ENCODE data around the gene MEF2D. TPM values are rescaled to one million over a fixed set of nuclear protein-coding genes. Genes with fewer than 3 reads are reported as not detected.

The MEF2D gene
- polyA plus RNA-seq (2013, experiment 1 of 2): 29.5 TPM
- 23.9 TPM for polyA plus RNA-seq (2013, experiment 2 of 2)

- H3K27ac ChIP-seq (ENCODE audit: low read depth, low read length, severe bottlenecking): peak within 1 kb of the TSS; percentile 99
- no peaks in the 10 kb centered on the region for H3K9me3 ChIP-seq (ENCODE audit: control insufficient read depth, low read length)
- peaks cover 63% of the 10 kb centered on the region for H3K4me1 ChIP-seq (ENCODE audit: control insufficient read depth, insufficient read depth, low read length, poor library complexity, severe bottlenecking)
Observed at GRCh38 chr1:156500543-156500792, at the start of gene MEF2D. MEF2D (minus strand) TSS chr1:156500775; CDS start chr1:156483292, 17,483 bp downstream.

GRCh38 chr1:156550346-156550745 lies 49.8 kb upstream of the MEF2D start:
- Histone ChIP-seq H3K36me3 (ENCODE audit: control insufficient read depth, insufficient read depth, low read length) (peaks cover 87% of the 10 kb centered on the region), H3K4me3 (ENCODE audit: extremely low read depth, insufficient read depth, low read length, poor library complexity, severe bottlenecking) (no peak overlapping the region)
- 79 to 91% methylated on average over 4 of the region's 5 CpGs for WGBS, 2 experiments (ENCODE audit: insufficient coverage in 2 of 2)

More at GRCh38 chr1:156500543-156500792, at the start of gene MEF2D:
- Histone ChIP-seq H3K4me3 (ENCODE audit: extremely low read depth, insufficient read depth, low read length, poor library complexity, severe bottlenecking) (peak within 1 kb of the TSS; percentile 97), H3K36me3 (ENCODE audit: control insufficient read depth, insufficient read depth, low read length) (peaks cover 13% of the 10 kb centered on the region)
- 0% methylated on average over 17 to 19 of the region's 27 CpGs for WGBS, 2 experiments (ENCODE audit: insufficient coverage in 2 of 2)

GRCh38 chr1:156549831-156550230 lies 49.3 kb upstream of the MEF2D start:
- H3K36me3 ChIP-seq (ENCODE audit: control insufficient read depth, insufficient read depth, low read length): peaks cover 87% of the 10 kb centered on the region
- no peaks in the 10 kb centered on the region for H3K4me1 ChIP-seq (ENCODE audit: control insufficient read depth, insufficient read depth, low read length, poor library complexity, severe bottlenecking)
- H3K9me3 ChIP-seq (ENCODE audit: control insufficient read depth, low read length): no peaks in the 10 kb centered on the region
- 100% methylated on average over 1 of the region's 1 CpG; no CpG with 5 or more reads in 1 of the 2 experiments for WGBS, 2 experiments (ENCODE audit: insufficient coverage in 2 of 2)
- H3K27ac ChIP-seq (ENCODE audit: low read depth, low read length, severe bottlenecking): no peak overlapping the region
- no peak overlapping the region for H3K4me3 ChIP-seq (ENCODE audit: extremely low read depth, insufficient read depth, low read length, poor library complexity, severe bottlenecking)

More at GRCh38 chr1:156550346-156550745, 49.8 kb upstream of the MEF2D start:
- H3K27ac ChIP-seq (ENCODE audit: low read depth, low read length, severe bottlenecking): no peak overlapping the region
- H3K9me3 ChIP-seq (ENCODE audit: control insufficient read depth, low read length): no peaks in the 10 kb centered on the region
- no peaks in the 10 kb centered on the region for H3K4me1 ChIP-seq (ENCODE audit: control insufficient read depth, insufficient read depth, low read length, poor library complexity, severe bottlenecking)

DNA sequence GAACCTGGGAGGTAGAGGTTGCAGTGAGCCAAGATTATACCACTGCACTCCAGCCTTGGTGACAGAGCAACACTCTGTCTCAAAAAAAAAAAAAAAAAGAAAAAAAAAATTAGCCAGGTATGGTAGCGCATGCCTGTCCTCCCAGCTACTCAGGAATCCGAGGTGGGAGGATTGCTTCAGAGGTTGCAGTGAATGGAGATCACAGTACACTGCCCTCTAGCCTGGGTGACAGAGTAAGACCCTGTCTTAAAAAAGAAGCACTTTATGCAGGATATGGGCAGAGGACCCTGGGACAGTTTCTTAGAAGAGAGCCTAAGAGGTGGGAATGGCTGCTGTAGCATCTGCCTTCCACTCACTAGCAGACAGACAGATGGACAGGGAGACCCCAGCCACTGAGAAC lies 48.8 kb upstream of the MEF2D start:
- Histone ChIP-seq H3K36me3 (ENCODE audit: control insufficient read depth, insufficient read depth, low read length) (peaks cover 86% of the 10 kb centered on the region), H3K4me1 (ENCODE audit: control insufficient read depth, insufficient read depth, low read length, poor library complexity, severe bottlenecking) (no peaks in the 10 kb centered on the region), H3K27ac (ENCODE audit: low read depth, low read length, severe bottlenecking) (no peak overlapping the region), H3K9me3 (ENCODE audit: control insufficient read depth, low read length) (no peaks in the 10 kb centered on the region), H3K4me3 (ENCODE audit: extremely low read depth, insufficient read depth, low read length, poor library complexity, severe bottlenecking) (no peak overlapping the region)
- WGBS, 2 experiments (ENCODE audit: insufficient coverage in 2 of 2): 77 to 95% methylated on average over 2 of the region's 2 CpGs

DNA sequence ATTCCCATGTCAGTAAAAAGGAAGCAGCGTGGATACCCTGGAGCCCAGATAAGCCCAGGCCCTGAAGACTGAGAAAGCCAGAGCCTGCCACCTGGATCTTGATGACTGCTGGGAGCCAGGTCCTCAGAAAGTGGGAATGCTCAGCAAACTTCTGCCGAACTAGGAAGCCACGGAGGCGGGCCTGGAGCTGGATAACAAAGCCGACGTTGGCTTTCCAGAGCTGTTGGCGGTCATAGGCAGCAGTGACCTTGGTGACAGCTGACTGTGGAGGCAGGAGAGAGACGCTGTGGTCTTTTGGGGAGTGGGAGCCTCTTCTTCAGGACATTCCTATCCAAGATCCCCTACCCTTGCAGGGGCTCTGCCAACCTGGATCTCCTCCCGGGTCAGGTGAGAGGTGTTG lies 47.4 kb upstream of the MEF2D start:
- no peaks in the 10 kb centered on the region for H3K9me3 ChIP-seq (ENCODE audit: control insufficient read depth, low read length)
- WGBS, 2 experiments (ENCODE audit: insufficient coverage in 2 of 2): 99 to 100% methylated on average over 4 to 9 of the region's 9 CpGs
- H3K27ac ChIP-seq (ENCODE audit: low read depth, low read length, severe bottlenecking): no peak overlapping the region
- H3K4me1 ChIP-seq (ENCODE audit: control insufficient read depth, insufficient read depth, low read length, poor library complexity, severe bottlenecking): no peaks in the 10 kb centered on the region
- no peak overlapping the region for H3K4me3 ChIP-seq (ENCODE audit: extremely low read depth, insufficient read depth, low read length, poor library complexity, severe bottlenecking)
- H3K36me3 ChIP-seq (ENCODE audit: control insufficient read depth, insufficient read depth, low read length): peaks cover 86% of the 10 kb centered on the region

DNA sequence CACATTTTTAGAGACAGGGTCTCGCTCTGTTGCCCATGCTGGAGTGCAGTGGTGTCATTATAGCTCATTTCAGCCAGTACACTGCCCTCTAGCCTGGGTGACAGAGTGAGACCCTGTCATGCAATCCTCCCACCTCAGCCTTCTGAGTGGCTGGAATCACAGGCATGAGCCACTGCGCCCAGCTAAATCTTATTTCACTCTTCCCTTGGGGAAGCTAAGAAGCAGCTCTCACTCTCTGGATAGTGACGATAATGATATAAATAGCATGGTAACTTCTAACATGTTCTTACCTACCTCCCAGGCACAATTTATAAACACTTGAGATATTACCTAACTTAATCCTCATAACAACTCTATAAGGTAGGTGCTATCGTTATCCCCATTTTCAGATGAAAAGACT lies 46.9 kb upstream of the MEF2D start:
- 96 to 100% methylated on average over 1 to 3 of the region's 4 CpGs for WGBS, 2 experiments (ENCODE audit: insufficient coverage in 2 of 2)
- H3K4me3 ChIP-seq (ENCODE audit: extremely low read depth, insufficient read depth, low read length, poor library complexity, severe bottlenecking): no peak overlapping the region
- H3K36me3 ChIP-seq (ENCODE audit: control insufficient read depth, insufficient read depth, low read length): peaks cover 89% of the 10 kb centered on the region
- no peak overlapping the region for H3K27ac ChIP-seq (ENCODE audit: low read depth, low read length, severe bottlenecking)
- no peaks in the 10 kb centered on the region for H3K9me3 ChIP-seq (ENCODE audit: control insufficient read depth, low read length)
- H3K4me1 ChIP-seq (ENCODE audit: control insufficient read depth, insufficient read depth, low read length, poor library complexity, severe bottlenecking): no peaks in the 10 kb centered on the region

- Histone ChIP-seq H3K27ac (ENCODE audit: low read depth, low read length, severe bottlenecking) (no peak overlapping the region), H3K4me1 (ENCODE audit: control insufficient read depth, insufficient read depth, low read length, poor library complexity, severe bottlenecking) (no peaks in the 10 kb centered on the region), H3K4me3 (ENCODE audit: extremely low read depth, insufficient read depth, low read length, poor library complexity, severe bottlenecking) (no peak overlapping the region), H3K36me3 (ENCODE audit: control insufficient read depth, insufficient read depth, low read length) (peaks cover 90% of the 10 kb centered on the region), H3K9me3 (ENCODE audit: control insufficient read depth, low read length) (no peaks in the 10 kb centered on the region)
- WGBS, 2 experiments (ENCODE audit: insufficient coverage in 2 of 2): 90 to 100% methylated on average over 2 of the region's 3 CpGs
Observed at GRCh38 chr1:156546267-156546666, 45.7 kb upstream of the MEF2D start.

DNA sequence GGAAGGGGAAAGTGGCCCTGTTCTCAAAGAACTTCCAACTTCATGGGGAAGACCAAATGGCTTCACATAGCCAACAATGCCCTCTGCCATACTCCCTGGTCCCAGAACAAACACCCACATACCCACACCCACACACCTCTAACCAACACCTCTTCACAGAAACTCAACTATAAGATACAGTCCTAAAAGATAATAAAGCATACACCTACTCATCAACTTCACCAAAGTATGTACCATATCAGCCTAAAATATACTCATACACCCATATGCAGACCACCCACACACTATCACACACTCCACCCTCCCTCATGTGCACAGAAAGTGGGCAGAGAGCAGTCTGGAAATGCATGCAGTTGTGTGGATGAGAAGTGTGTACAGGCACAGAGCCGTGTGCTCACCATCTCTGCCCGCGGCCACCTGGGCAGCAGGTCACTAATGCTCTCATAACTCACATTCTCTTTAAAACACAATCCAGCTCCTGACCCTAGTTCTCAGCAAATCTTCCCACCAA lies 44.1 kb upstream of the MEF2D start:
- Histone ChIP-seq H3K36me3 (ENCODE audit: control insufficient read depth, insufficient read depth, low read length) (peaks cover 90% of the 10 kb centered on the region), H3K9me3 (ENCODE audit: control insufficient read depth, low read length) (no peaks in the 10 kb centered on the region), H3K4me1 (ENCODE audit: control insufficient read depth, insufficient read depth, low read length, poor library complexity, severe bottlenecking) (no peaks in the 10 kb centered on the region), H3K4me3 (ENCODE audit: extremely low read depth, insufficient read depth, low read length, poor library complexity, severe bottlenecking) (no peak overlapping the region), H3K27ac (ENCODE audit: low read depth, low read length, severe bottlenecking) (no peak overlapping the region)
- WGBS, 2 experiments (ENCODE audit: insufficient coverage in 2 of 2): 92 to 93% methylated on average over 2 to 3 of the region's 3 CpGs

DNA sequence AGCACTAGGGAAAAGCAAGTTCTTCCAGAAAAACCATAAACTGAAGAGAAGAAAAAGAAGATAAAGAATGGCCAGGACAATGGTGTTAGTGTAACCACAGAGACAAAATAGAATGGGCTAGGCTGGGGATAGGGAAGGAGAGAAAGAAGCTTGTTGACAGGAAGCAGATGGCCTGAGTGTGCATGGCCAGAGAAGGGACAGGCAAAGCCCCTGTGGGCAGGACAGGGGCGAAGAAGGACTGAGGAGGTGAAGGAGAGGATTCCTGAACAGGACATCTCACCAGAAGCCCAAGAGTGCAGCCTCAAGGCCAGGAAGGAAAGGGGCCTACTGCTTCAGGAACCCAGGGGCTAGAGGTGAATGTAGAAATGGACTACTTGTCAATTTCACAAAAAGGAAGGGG lies 42.5 kb upstream of the MEF2D start:
- Histone ChIP-seq H3K4me3 (ENCODE audit: extremely low read depth, insufficient read depth, low read length, poor library complexity, severe bottlenecking) (no peak overlapping the region), H3K9me3 (ENCODE audit: control insufficient read depth, low read length) (no peaks in the 10 kb centered on the region), H3K27ac (ENCODE audit: low read depth, low read length, severe bottlenecking) (peak overlapping the region; percentile 53), H3K36me3 (ENCODE audit: control insufficient read depth, insufficient read depth, low read length) (peaks cover 94% of the 10 kb centered on the region), H3K4me1 (ENCODE audit: control insufficient read depth, insufficient read depth, low read length, poor library complexity, severe bottlenecking) (no peaks in the 10 kb centered on the region)
- 88 to 100% methylated on average over 1 of the region's 1 CpG for WGBS, 2 experiments (ENCODE audit: insufficient coverage in 2 of 2)

DNA sequence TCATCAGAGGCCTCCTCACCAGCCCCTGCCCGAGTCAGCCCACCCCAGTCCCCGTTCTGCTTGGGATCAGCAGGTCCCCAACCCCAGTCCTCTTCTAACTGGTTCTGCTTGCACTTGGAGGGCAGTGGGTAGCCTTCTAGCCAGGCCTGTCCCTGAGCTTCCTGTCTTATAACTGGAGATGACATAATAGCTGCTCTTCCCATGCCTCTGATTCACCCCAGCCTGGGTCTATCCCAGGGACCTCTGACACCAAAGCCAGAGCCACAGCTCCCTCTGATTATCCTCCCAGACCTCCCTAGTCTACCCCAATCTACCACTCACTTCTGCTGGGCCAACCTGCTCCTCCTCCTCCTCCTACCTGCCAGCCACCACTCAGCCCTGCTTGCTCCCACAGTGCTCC lies 40.4 kb upstream of the MEF2D start:
- WGBS, 2 experiments (ENCODE audit: insufficient coverage in 2 of 2): 100% methylated on average over 2 of the region's 2 CpGs
- Histone ChIP-seq H3K4me1 (ENCODE audit: control insufficient read depth, insufficient read depth, low read length, poor library complexity, severe bottlenecking) (no peaks in the 10 kb centered on the region), H3K4me3 (ENCODE audit: extremely low read depth, insufficient read depth, low read length, poor library complexity, severe bottlenecking) (no peak overlapping the region), H3K9me3 (ENCODE audit: control insufficient read depth, low read length) (no peaks in the 10 kb centered on the region), H3K27ac (ENCODE audit: low read depth, low read length, severe bottlenecking) (no peak overlapping the region), H3K36me3 (ENCODE audit: control insufficient read depth, insufficient read depth, low read length) (peaks cover 92% of the 10 kb centered on the region)

DNA sequence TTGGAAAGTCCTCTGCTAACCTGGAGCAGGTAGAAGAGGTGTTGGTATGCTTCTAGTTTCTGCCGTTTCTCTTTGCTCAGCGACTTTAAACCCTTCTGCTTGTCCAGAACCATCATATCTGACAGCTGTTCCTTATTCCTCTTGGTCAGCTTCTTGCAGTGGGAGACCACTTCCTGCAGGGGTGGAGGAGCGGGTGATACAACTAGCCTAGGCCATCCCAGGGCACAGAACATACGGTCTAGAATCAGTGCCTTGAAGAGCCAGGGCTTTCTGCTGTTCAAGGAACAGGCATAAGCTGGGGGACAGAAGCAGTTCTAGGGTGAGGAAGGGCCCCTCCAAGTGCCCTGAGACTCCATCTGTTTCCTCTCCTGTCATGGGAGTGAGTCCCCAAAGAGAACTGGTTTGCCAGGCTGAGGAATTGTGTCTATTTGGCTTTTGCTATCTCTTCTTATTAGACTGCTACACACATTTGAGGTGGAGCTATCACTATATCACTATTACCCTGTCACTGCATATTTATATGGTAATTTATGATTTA lies 39.3 kb upstream of the MEF2D start:
- no peak overlapping the region for H3K4me3 ChIP-seq (ENCODE audit: extremely low read depth, insufficient read depth, low read length, poor library complexity, severe bottlenecking)
- WGBS, 2 experiments (ENCODE audit: insufficient coverage in 2 of 2): 88 to 90% methylated on average over 2 to 3 of the region's 4 CpGs
- H3K27ac ChIP-seq (ENCODE audit: low read depth, low read length, severe bottlenecking): no peak overlapping the region
- H3K4me1 ChIP-seq (ENCODE audit: control insufficient read depth, insufficient read depth, low read length, poor library complexity, severe bottlenecking): no peaks in the 10 kb centered on the region
- no peaks in the 10 kb centered on the region for H3K9me3 ChIP-seq (ENCODE audit: control insufficient read depth, low read length)
- peaks cover 94% of the 10 kb centered on the region for H3K36me3 ChIP-seq (ENCODE audit: control insufficient read depth, insufficient read depth, low read length)

Data from mesodermal cell (in vitro differentiated cells).